Liver (tissue), 2 donors: ENCODE data around the gene TATDN3.

ENCODE experiments used
- RAD21 ChIP-seq, 2 donors: IDR thresholded peaks; 2 replicates each; pipeline ENCODE4 v1.6.1; 2016; ENCODE audit warnings: antibody characterized with exemption in 2 of 2, mild to moderate bottlenecking in 2 of 2
- SP1 ChIP-seq: IDR thresholded peaks from 2 replicates; pipeline ENCODE4 v1.6.1; 2018; ENCODE audit warnings: antibody characterized with exemption, mild to moderate bottlenecking
- TAF1 ChIP-seq: conservative IDR thresholded peaks from 2 replicates; pipeline ENCODE4 v1.6.1; 2016; ENCODE audit warnings: antibody characterized with exemption, mild to moderate bottlenecking
- donor health status: healthy.

DNA sequence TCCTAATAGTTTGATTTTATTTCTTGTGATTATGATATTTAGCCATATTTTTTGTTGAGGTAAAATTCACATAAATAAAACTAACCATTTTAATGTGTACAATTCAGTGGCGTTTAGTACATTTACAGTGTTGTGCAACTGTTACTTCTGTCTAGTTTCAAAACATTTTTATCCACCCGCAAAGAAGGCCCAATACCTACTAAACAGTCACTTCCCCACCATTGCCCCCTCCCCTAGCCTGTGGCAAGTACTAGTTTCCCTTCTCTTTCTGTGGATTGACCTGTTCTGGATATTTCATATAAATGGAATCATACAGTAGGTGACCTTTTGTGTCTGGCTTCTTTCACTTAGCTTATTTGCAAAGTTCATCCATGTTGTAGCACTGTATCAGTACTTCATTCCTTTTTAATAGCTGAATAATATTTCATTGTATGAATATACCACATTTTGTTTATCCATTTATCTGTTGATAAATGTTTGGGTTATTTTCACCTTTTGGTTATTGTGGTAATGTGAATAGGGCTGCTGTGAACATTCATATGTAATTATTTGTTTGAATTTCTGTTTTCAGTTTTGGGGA is 70.5 kb downstream of the TATDN3 start:
- no peak for TF ChIP-seq TAF1
- no peak for TF ChIP-seq SP1
- no peak for TF ChIP-seq RAD21 (IDR thresholded peaks at IDR 0.05)
